RPMI7951 (cell line): Measurements from ENCODE around the gene TMUB2. TPM values are rescaled to one million over a fixed set of nuclear protein-coding genes. Genes with fewer than 3 reads are reported as not detected.

Experiments used
- DNase-seq: peaks from one replicate; pipeline ENCODE4 v3.0.0-alpha.2; 2012; ENCODE audit warnings: low read depth
- total RNA-seq: library from RNA; depleted of rRNA; stranded (reverse); fragments of >200 nt; shearing (Covaris generic); gene quantifications from 2 replicates; pipeline ENCODE4 v1.2.3, GENCODE V29; 2014

TMUB2 gene
- total RNA-seq, 1 experiment from 2014 or later, result 25.0 TPM

DNA sequence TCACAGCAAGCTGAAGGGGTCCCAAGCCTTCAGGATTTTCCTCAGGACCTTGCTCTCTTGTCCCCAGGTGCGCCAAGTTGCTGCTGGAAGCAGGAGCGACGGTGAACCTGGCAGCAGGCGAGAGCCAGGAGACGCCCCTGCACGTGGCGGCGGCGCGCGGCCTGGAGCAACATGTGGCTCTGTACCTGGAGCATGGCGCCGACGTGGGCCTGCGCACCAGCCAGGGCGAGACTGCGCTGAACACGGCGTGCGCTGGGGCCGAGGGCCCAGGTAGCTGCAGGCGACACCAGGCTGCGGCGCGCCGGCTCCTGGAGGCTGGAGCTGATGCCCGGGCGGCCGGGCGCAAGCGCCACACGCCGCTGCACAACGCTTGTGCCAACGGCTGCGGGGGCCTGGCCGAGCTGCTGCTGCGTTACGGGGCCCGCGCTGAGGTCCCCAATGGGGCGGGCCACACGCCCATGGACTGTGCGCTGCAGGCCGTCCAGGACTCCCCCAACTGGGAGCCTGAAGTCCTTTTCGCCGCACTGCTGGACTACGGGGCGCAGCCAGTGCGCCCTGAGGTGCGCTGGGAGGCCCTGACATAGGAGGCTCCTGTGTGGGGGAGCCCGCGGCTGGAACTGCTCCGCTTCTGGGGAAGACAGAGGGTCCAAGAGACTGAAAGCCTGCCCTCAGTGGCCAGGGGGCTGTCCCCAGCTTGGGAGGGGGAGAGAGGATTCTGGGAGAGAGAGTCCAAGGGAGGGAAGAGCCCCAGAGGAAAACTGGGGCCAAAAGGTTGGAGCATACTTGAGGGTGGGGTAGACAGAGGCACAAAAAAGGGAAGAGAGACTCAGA lies 9.9 kb upstream of the TMUB2 start:
- no peak for DNase-seq

DNA sequence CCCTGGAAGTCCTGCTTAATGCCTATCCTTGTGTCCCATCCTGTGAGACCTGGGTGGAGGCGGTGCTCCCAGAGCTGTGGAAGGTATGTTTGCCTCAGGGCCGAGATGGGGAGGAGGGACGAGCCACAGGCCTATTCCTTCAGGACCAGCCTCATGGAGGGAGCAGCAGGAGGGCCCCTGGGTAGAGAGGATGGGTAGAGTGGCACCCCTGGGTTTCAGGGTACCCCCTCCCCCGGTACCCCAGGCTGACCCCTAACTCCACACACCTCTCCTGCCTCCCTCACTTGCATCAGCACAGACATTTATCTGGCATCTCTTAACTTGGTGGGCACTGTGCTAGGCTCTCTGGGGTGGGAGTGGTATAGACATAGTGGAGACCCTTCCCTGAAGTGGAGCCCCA lies 9.1 kb upstream of the TMUB2 start:
- DNase-seq, result no peak

DNA sequence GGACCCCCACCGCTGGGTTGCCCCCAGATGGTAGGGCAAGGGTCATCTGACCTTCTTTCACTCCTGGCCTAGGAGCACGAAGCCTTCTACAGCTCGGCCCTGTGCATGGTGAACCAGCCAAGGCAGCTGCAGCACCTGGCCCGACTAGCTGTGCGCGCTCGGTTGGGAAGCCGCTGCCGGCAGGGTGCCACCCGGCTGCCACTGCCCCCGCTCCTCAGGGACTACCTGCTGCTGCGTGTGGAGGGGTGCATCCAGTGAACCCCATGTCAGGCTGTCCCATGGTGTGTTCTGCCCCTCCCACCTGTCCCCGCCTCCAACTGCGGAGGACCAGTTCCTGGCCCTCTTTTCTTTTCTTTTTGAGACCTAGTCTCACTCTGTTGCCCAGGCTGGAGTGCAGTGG lies 8.6 kb upstream of the TMUB2 start:
- no peak for DNase-seq

DNA sequence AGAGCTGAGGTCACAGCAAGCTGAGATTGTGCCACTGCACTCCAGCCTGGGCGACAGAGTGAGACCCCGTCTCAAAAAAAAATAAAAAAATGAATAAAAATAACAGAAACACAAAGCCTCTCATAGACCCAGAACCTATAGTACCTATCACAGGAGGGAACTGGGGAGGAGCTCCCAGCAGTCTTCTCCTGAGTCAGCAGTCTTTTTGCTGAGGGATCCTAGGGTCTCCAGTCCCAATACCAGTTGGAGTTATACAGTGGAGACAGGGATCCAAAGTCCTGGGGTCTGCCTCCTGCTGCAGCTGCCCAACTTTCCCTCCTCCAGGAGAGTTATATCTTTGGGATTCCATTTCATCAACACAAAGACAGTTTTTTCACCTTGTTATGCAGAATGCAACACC lies 3.7 kb upstream of the TMUB2 start:
- no peak for DNase-seq

DNA sequence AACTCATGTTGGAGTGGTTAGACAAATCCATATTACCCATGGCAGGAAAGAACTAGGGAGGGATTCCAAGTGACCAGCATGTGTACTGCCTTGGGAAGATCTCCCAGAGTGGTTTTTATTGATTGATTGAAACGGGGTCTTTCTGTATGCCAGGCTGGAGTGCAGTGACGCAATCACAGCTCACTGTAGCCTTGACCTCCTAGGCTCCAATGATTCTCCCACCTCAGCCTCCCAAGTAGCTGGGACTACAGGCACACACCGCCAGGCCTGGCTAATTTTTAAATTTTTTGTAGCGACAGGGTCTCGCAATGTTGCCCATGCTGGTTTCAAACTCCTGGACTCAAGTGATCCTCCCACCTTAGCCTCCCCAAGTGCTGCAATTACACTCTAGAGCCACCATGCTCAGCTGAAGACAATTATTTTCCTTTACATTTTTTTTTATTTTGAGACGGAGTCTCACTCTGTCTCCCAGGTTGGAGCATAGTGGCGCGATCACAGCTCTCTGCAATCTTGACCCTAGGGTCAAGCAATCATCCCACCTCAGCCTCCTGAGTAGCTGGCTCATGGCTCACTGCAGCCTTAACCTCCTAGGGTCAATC lies 2.5 kb upstream of the TMUB2 start:
- DNase-seq, result no peak

DNA sequence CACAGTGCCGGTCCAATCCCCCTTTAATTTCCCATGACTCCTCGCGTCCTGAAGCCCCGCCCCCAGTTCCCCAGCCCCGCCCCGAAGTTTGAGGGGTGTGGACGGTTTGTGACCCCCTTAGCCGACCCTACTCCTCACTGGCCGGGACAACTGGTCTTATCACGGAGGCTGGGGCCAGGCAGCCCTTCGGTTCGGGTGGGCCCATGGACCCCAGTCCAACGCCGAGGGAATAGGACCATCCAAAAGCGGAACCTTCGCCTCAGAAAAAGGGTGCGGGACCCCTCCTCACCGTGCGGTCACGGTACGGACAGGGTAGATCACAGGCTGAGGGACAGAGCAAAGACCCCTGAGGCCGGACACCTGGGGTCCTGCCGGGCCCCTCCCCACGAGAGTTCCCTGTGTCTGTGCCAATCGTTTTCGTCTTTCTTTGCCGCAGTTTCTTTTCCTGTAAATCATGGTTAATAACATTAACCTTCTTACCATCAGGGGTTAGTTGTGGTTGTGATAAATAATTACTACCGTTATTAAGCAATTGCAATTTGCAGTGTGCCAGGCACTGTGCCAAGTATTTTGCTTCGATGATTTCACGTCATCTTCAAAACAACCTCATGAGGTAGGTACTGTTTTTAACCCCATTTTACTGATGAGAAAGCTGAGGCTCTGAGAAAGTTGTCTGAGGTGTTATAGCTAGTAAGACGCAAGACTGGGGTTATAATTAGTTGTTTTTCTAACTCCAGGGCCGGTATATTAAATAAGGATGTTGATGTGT lies 543 bp downstream of the TMUB2 start:
- no peak for DNase-seq

DNA sequence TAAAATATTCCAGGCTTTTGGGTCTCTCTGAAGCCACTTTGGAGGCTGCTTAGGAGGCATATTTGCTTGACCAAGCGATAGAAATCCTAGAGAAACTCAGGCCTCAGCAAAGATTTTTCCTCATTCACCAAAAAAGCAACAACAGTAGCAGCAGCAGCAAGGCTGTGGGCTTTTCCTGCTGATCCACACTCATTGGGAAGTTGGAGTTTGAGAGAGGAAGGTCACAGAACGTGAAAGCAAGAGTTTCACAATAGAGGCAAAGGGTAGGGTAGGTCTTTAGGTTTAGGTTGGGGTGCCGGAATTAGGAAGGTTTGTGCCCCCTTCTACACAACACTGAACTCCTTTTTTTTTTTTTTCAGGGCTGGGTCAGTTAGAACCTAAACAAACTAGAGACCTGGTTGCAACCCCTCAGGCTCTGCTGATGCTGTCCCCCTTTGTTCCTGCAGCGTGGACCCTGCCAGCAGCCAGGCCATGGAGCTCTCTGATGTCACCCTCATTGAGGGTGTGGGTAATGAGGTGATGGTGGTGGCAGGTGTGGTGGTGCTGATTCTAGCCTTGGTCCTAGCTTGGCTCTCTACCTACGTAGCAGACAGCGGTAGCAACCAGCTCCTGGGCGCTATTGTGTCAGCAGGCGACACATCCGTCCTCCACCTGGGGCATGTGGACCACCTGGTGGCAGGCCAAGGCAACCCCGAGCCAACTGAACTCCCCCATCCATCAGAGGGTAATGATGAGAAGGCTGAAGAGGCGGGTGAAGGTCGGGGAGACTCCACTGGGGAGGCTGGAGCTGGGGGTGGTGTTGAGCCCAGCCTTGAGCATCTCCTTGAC lies 2.0 kb downstream of the TMUB2 start:
- no peak for DNase-seq

DNA sequence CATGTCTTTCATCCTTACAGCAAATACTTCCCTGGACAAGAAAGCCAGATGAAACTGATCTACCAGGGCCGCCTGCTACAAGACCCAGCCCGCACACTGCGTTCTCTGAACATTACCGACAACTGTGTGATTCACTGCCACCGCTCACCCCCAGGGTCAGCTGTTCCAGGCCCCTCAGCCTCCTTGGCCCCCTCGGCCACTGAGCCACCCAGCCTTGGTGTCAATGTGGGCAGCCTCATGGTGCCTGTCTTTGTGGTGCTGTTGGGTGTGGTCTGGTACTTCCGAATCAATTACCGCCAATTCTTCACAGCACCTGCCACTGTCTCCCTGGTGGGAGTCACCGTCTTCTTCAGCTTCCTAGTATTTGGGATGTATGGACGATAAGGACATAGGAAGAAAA lies 3.7 kb downstream of the TMUB2 start:
- DNase-seq, result no peak

DNA sequence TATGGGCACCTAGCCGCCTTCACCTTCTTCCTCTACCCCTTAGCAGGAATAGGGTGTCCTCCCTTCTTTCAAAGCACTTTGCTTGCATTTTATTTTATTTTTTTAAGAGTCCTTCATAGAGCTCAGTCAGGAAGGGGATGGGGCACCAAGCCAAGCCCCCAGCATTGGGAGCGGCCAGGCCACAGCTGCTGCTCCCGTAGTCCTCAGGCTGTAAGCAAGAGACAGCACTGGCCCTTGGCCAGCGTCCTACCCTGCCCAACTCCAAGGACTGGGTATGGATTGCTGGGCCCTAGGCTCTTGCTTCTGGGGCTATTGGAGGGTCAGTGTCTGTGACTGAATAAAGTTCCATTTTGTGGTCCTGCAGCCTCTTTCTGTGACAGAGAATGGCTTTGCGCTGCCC lies 4.6 kb downstream of the TMUB2 start:
- no peak for DNase-seq

DNA sequence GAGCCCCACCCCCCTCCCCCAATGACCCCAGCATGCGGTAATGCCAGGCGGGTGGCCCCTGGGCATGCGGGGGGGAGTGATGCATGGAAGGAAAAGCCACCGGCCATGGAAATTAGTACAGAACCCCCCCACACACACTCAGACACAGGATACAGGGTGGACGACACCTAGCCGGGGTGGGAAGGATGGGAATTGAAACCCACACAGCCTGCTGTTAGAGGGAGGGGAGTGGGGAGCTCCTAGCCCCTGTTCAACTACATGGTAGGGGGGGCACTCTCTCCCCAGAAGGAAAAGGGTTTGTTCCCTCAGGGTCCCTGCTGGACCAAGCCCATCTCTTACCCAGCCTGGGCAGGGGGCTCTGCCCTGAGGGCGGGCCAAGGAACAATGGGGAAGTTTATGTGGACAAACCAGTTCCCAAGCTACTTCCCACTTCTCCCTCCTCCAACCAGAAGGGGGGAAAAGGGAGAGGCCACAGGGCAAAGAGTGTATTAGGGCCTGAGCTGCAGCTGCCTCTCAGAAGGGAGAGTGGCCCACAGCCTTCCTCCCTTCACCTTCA lies 5.2 kb downstream of the TMUB2 start:
- DNase-seq, result no peak

DNA sequence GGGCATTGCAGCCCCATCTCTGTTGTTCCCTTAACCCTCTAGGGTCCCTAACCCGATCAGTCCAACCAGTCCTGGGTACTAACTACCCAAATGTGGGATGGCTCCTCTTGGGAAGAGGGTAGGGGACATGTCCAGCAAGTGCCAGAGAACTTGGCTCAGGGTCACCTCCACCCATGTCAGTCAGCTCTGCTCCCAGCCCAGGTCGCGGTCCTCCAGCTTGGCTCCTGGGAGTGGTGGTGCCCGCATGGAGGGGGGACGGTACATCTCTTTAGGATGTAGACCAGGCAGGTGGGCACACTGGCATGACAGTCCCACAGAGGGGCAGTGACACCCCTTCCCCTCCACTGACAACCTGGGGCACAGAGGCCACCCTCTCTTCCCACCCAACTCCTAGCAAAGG lies 6.0 kb downstream of the TMUB2 start:
- DNase-seq, result no peak

DNA sequence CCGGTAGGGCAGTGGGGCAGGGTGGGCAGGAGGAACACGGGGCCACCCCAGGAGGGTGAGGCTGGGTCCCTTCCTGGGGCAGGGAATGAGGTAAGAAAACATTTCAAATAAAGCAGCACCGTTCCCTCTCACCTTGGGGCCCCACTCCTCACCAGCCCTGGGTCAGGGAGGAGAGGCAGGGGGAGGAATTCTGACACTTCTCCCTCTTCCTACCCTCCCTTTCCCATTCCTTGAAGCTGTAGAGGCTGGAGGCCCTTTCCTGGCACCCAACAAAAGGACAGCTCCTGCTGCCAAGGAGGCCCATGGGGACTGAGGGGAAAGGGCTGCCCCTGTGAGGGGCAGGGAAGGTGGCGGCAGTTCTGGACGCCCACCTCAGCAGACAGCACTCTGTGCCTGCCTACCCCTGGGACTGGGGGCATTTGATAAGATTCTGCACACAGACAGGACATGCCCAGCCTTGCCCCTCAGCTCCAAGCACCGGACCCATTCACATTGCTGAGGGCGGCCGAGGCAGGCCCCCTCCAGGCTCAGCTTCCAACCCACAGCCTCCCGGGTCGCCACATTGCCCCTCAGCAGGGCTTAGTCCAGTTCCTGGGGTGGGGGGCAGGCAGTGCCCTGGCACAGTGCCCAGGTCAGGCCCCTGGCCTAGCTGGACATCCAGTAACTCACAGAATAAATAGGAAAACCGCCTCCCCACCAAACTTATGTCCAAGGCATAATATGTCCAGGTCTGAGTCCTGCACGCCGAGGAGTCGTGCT lies 6.7 kb downstream of the TMUB2 start:
- DNase-seq, result no peak

DNA sequence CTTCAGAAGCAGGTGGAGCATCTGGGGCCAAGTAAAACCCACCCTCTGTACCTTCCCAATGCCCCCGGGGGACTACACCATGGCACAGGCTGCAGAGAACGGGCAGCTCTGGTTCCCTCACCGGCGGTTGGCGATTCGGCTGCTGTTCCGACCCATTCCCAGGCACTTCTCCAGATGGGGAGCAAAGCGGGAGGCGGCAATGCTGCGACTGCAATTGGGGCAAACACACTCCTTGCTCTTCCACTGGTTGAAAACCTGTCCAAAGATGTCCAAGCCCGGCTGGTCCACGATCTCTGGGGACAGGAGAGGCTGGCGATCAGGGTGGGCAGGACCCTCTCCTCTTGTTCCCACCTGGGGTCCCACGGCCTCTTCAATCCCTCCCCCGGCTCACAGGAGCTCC lies 10.3 kb downstream of the TMUB2 start:
- DNase-seq, result no peak

DNA sequence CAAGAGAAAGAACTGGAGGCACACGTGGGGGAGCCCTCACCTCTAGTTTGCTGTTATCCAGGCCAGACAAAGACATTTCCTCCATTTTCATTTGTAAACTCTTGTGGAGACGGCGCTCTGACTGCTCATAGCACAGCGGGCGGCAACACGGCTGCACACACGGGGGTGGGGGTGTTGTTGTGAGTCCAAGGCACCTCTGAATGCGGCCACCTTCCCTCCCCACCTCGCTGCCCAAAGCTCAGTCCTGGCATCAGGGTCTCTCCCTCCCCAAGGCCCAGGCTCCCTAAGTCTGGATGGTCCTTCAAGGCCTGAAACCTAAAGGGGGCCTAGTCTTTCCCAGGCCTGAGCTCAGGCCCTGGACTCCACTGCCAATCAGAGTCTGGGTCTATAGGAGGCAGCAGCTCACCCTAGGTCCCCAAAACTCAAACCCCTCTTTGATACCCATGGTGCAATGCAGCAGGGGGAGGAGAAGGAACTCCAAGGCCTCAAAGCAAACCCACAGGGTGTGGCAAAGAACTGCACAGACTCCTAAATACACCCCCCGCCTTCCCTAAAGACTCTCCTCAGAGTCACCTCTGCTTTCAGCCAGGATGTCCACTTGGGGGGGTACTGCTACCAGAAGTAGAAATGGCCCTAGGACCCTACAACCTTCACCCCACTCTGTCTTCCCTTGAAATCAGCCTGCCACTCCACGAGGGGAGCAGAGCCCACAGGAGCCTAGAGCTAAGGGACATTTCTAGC lies 11.4 kb downstream of the TMUB2 start:
- peak; percentile 60 for DNase-seq

DNA sequence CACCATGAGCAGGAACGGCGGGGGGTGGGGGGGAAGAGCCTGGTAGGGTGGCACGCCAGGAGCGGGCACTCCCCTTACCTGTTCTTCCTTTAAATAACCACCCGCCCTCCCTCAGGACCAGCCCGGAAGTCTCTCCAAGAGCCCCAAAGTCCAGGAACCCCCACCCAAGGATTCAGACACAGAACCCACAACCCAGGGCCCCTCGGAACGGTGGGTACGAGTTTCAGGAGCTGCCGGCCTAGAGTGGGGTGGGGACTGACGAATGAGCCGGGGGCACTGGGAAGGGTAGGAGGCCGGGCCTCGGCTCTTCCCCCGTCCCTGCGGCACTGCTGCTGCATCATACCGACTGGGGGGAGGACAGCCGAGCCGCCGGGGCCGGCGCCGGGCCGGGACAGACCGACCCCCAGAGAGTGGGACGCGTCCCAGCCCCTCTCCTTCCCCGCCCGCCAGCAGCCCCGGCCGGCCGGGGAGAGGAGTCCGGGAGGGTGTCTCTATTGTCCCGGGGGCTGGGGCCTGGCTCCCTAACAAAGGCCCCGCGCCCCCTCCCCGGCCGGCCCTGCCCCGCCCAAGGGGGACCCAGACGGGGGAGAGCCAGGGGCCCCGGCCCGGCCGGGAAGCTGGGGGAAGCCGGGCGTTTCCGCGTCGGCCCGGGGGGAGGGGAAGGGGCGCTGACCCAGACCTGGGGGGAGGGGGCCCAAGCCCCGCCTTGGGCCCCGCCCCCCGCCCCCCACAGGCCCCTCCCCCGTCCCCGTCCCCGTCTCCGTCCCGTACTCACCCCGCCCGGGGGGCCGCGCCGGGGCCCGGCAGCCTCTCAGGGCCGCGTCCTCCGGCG lies 12.2 kb downstream of the TMUB2 start:
- DNase-seq, result peak; percentile 43

DNA sequence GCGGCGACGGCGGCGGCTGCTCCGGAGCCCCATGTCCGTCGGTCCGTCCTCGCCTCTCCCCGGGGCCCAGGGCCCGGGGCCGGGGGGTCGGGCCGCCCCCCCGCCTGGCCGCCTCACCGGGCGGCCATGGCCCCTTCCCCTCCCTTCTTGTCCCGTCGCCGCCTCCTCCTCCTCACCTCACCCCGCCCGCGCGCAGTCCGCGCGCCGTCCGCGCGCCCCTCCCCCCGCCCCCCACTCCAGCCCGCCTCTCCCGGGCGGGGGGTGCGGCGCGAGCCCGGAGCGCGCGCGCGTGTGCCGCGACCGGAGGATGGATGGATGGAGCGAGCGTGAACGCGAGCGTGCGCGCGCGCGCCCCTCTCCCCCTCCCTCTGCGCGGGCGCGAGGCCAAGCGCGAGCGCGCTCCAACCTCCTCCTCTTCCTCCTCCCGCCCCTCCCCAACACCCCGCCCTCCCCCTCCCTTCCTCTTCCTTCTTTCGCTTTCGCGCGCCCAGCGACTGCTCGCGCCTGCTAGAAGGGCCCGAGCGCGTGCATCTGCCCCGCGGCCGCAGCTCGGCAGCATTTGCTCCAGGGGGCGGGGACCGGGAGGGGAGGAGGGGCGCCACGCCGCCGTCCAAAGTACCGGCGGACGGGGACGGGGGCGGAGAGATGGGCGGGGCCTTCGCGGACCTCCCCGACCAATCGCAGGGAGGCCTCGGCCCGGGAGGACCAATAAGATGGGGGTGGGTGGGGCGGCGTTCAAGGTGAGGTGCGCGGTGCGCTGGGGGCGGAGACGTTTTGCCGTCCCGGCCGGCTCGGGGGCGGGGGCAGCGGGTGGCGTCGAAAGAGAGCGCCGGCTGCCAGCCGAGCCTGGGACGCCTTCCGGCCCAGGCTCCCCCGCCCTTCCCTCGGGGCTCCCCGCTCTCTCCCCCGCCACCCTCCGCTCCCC lies 13.0 kb downstream of the TMUB2 start, which contains the start of gene ATXN7L3:
TSS of gene ATXN7L3 (minus strand) at position 332 of the 925 bp plus-strand sequence. CDS start 1,814 bp downstream, outside the sequence.
- peak; percentile 95 for DNase-seq

DNA sequence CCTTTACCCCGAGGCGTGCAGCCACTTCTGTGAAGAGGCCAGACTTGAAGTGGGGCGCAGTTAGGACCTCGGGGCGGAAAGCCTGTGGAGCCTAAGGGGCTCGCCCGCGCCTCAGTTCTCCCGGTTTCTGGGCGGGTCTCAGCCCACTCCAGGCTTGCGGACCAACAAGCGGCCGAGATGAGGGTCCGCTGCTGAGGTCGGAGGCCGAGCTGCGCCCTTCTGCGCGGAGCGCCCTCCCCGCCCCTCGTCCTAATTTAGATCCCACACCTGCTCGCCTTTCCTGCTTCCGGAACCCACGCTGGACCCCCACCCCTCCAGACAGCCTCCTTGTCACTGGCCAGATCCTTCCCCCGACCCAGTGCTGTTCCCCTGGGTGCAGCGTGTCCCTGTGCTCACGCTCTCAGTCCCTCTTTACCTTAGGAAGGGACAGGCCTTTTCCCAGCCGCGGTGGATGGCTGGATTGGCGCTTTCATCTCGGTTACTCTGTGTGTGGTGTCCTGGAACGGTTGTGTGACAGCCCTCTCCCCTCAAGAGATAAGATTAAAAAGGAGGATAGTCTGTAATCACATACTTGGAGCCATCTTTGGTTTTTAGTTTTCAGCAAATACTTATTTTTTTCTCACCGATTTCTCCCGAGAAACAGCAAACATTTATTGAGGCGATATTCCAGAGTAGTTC lies 13.8 kb downstream of the TMUB2 start:
- no peak for DNase-seq
